Measurements from ENCODE around the gene RAMP1.

DNA sequence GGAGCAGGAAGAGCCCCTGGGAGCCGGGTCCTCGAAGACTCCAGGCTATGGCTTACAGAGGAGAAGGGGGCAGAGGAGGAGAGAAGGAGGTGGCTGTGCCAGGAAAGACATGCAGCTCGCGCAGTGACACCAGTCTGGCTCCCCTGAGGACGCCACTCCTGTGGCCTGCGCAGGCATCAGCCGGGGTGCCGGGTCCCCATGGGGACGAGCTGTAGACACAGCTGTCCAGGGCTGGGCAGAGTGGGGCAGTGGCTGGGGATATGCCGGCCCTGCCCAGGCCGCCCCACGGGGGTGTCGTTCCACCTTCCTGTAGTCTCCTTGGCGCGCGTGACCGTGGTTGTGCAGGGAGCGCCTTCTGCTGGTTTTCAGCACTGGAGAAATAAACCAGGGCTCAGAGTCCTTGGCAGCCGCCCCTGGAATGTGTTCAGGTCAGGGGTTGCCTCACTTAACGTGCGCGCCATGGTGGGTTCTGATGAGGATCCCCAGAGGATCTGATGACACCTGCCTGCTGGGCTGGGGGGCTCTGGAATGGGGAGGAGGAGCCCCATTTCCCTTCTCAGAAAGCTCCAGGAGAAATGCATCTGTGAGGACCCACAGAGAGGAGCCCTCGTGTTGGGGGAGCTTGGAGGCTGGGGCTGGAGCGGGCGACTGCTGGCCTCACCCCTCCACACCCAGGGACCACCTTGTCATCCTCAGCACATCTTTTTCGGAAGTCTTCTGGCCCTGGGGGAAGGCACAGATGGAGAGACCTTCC, 26.7 kb downstream of the RAMP1 start:
- TF ChIP-seq, protein P1, sequence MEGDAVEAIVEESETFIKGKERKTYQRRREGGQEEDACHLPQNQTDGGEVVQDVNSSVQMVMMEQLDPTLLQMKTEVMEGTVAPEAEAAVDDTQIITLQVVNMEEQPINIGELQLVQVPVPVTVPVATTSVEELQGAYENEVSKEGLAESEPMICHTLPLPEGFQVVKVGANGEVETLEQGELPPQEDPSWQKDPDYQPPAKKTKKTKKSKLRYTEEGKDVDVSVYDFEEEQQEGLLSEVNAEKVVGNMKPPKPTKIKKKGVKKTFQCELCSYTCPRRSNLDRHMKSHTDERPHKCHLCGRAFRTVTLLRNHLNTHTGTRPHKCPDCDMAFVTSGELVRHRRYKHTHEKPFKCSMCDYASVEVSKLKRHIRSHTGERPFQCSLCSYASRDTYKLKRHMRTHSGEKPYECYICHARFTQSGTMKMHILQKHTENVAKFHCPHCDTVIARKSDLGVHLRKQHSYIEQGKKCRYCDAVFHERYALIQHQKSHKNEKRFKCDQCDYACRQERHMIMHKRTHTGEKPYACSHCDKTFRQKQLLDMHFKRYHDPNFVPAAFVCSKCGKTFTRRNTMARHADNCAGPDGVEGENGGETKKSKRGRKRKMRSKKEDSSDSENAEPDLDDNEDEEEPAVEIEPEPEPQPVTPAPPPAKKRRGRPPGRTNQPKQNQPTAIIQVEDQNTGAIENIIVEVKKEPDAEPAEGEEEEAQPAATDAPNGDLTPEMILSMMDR (IDR thresholded peaks at IDR 0.05 in 4 of 5, conservative IDR thresholded peaks at IDR 0.05 in 1 of 5) = no peak
- no peak for TF ChIP-seq POLR2A (IDR thresholded peaks at IDR 0.05)
